ENCODE data around the gene CYSRT1.

- TF ChIP-seq CTCF (IDR thresholded peaks at IDR 0.05) (no peak), POLR2A (IDR thresholded peaks at IDR 0.05) (no peak)
These were observed 41.2 kb downstream of the CYSRT1 start for GRCh38 chr9:137266162-137266527.

Measured in testis (tissue), 2 donors.